NCI-H146 treated with DMSO at 0.1 percent for 48 hours (cell line): Measurements from ENCODE around the gene ARHGEF16.

ENCODE experiments used
- DNase-seq: peaks from one replicate; lab custom pipeline; 2025; ENCODE audit not compliant: unreplicated experiment; lab: John Stamatoyannopoulos, UW

The ARHGEF16 gene

GRCh38 chr1:3455670-3456448, 1.4 kb downstream of the ARHGEF16 start:
- no peak for DNase-seq

GRCh38 chr1:3456449-3456963, 2.0 kb downstream of the ARHGEF16 start:
- DNase-seq = no peak

- no peak for DNase-seq
These were observed 2.8 kb downstream of the ARHGEF16 start for GRCh38 chr1:3456964-3457909.

- no peak for DNase-seq
These were observed 3.7 kb downstream of the ARHGEF16 start for GRCh38 chr1:3457910-3458883.

GRCh38 chr1:3459051-3459908, 4.8 kb downstream of the ARHGEF16 start:
- no peak for DNase-seq

- no peak for DNase-seq
These were observed 5.6 kb downstream of the ARHGEF16 start for GRCh38 chr1:3459940-3460671.

- no peak for DNase-seq
These were observed 6.2 kb downstream of the ARHGEF16 start for GRCh38 chr1:3460672-3461131.

GRCh38 chr1:3461238-3461933, 6.9 kb downstream of the ARHGEF16 start:
- DNase-seq = no peak

- DNase-seq = no peak
These were observed 7.4 kb downstream of the ARHGEF16 start for GRCh38 chr1:3461934-3462275.

GRCh38 chr1:3462356-3463012, 8.0 kb downstream of the ARHGEF16 start:
- no peak for DNase-seq

- no peak for DNase-seq
These were observed 8.5 kb downstream of the ARHGEF16 start for GRCh38 chr1:3463013-3463385.

- DNase-seq = no peak
These were observed 9.0 kb downstream of the ARHGEF16 start for GRCh38 chr1:3463408-3463863.

- no peak for DNase-seq
These were observed 9.6 kb downstream of the ARHGEF16 start for GRCh38 chr1:3463891-3464648.

GRCh38 chr1:3464649-3465025, 10.2 kb downstream of the ARHGEF16 start:
- no peak for DNase-seq

GRCh38 chr1:3465091-3465934, 10.8 kb downstream of the ARHGEF16 start:
- DNase-seq = no peak

GRCh38 chr1:3465935-3466321, 11.5 kb downstream of the ARHGEF16 start:
- DNase-seq = no peak
